GM21737 (cell line): ENCODE measurements around the gene NEDD8.
"Not testable (repeated sequence)": the region's sequence is repeated elsewhere in the genome, so short reads cannot be mapped to it uniquely, and the experiment has no call there.

ENCODE experiments used
- ATAC-seq: cut with Tn5 transposase; IDR thresholded peaks from one replicate; pipeline ENCODE4 v1.9.1; 2021; ENCODE audit warnings: mild to moderate bottlenecking, moderate library complexity; ENCODE audit not compliant: unreplicated experiment

NEDD8 gene

GRCh38 chr14:24228902-24229301, 3.3 kb downstream of the NEDD8 start:
- ATAC-seq, result no peak

DNA sequence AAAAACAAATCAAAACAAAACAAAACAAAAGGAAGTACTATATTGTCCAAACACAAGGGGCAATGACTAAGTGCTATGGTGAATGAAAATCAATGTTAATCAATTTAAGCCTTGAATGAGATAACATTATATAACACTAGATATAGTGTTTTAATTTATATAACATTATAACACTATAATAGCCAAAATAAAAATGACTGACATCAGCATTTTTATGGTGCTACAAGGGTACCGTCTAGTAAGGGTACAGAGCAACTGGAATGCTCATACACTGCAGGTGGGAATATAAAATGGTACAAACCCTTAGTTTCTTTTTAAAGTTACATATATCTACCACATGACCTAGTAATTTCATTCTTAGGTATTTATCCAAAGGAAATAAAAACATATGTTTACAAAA, 5.7 kb downstream of the NEDD8 start:
- no peak for ATAC-seq

GRCh38 chr14:24224618-24225071, 7.5 kb downstream of the NEDD8 start:
- no peak for ATAC-seq

GRCh38 chr14:24222987-24223386, 9.2 kb downstream of the NEDD8 start:
- not testable (repeated sequence) for ATAC-seq

- ATAC-seq, result no peak
These were observed 12.6 kb downstream of the NEDD8 start for GRCh38 chr14:24219521-24219920.

DNA sequence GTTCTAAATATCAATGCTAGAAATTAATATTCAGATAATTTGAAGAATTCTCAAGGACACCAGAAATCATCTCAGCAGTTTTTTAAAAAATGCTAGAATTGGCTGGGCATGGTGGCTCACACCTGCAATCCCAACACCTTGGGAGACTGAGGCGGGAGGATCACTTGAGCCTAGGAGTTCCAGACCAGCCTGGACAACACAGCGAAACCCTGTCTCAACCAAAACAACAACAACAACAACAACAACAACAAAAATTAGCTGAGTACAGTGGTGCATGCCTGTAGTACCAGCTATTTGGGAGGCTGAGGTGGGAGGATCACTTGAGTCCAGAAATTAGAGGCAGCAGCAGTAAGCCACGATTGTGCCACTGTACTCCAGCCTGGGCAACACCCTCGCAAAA, 13.1 kb downstream of the NEDD8 start:
- no peak for ATAC-seq

DNA sequence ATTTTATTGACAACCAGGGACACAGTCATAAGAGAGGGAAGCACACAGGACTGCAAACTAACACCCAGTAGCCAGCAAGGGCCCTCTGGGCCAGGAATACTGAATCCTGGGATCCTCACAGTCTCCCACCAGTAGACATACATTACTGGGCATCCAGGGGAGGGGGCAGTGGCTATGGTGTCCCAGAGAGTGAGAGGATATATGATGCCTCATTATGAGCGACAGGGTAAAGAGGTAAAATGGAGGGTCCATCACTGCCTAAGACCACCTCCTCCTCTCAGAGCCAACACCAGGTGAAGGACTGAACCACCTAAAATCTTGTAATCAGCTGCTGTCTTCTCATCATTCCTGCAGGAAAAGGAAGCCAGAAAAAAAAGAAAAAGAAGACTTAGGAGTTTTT, 15.3 kb downstream of the NEDD8 start:
- not testable (repeated sequence) for ATAC-seq

DNA sequence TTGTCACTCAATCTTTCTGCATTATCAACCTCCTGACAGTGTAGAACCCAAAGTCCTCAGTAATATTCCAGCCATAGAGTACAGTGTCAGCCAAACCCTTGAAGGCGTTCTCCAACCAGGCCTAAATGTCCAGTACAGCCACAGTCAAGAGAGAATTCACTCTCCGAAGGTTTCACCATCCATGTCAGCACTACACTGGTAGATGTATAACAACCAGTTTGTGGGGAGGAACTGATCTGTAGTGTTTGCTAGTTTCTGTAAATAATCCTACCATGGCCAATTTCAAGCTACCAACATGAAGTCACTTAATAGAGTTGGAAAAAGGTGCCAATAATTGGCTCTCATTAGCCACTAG, 15.8 kb downstream of the NEDD8 start:
- ATAC-seq, result no peak

DNA sequence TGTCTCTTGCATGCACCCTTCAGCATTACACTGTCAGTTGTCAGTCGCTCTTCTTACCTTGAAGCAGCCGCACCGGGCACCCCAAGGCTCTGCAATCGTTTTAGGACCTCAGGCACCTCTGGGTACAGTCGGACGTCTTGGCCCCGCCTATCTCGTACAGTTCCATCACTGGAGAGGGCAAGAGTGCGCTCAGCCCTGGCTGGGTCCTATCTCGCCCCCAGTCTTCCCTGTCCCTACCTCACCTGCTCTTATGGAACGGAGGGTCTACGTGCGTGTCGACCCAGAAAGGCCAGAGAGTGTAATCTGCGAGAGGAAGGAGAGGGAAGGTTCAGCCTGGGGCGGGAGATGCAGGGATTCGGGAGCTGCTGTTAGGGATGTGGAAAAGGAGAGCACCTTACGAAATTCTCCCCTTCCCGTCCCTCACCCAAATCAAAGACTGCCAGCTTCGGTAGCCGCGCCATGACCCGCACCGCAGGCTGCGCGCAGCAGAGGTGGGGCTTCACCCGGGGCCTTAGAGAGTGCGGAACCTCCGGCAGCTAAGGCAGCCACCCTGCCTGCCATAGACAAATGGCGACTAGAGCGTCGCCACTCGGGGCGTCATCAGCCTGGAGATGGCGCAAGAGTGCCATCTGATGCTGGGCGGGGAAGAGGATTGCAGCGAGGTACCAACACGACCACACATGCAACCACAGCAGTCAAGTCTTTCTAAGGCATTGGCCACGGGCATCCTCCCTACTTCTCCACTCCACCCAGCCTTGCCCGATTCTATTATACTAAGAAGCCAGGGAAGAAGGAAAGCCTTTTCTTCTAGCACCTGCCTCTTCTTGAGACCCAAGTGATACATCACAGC, 16.4 kb downstream of the NEDD8 start, which contains the start of gene MDP1:
MDP1 (minus strand) TSS at position 572 of the 850 bp plus-strand sequence; CDS start at position 461, 111 bp downstream.
- ATAC-seq, result peak; percentile 55

DNA sequence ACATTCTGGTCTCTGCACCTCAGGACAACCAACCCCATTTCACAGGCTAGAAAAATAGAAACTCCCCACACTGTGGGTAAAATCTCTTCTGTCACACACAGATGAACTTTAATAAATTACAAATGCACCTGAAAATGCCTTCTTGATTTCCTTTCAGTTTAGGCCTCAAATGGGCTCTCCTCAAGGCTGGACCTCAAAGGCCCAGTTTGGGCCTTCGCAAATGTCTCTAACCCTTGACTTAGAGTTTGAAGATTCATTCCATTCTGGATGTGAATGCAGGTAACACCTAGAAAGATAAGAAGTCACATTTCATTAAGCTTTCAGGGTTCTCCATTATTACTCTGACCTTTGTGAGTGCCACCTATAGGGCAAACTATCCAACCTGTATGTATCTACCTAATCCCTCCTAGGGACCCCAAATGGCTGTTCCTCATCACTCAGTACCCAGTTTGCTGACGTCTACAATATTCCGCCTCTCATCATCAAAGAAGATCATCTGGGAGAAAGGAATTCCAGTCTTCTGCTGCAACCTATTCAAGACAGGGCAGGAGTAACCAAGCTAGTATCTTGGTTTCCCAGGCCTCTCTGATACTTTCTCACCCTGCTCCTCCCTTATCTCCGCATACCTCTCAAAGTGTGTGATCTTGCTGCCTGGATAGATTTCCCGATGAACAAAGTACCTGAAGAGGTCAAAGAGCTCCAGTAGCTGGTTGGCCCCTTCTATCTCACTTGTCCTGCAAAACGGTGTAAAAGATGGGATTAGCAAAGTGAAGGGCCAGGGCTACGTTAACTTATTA, 18.1 kb downstream of the NEDD8 start:
- ATAC-seq, result no peak

GRCh38 chr14:24212924-24213865, 19.0 kb downstream of the NEDD8 start, which contains the start of gene CHMP4A:
CHMP4A (minus strand) TSS chr14:24213488; CDS start chr14:24213439, 49 bp downstream.
- ATAC-seq, result peak; percentile 78

DNA sequence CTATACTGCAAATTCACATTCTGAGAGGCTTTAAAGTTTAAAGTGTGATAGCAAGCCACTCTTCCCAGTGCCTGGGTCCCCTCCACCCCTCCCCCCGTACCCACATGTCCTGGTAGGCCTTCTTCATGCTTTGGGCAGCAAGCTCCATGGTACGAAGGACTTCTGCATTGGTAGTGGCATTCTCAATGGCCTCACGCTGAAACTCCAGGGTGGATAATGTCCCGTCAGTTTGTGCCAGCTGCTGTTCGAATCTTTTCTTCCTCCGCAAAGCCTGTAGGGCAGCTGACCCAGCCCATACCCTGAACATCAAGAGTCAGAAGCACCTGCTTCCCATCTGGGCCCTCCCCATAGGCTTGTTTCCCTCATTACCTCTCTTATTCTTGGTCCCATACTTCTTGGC, 20.9 kb downstream of the NEDD8 start:
- ATAC-seq, result no peak

DNA sequence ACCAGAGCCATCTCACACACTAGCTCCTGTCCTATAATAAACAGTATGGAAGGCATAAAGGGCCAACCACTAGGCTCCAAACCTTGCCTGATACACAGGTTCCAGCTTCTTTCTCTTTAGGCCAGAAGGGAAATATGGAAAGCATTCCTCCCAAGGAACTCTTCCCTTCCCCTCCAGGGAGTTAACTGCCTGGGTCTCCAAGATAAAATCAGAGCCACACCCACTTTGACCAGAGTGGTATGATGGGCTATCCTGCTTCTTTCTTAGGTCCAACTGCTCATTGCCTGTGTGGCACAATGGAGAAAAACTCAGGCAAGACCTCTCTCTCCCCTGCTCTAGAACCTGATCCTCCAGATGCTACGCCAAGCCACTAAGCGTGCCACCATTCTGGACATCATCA, 24.5 kb downstream of the NEDD8 start:
- no peak for ATAC-seq

GRCh38 chr14:24207104-24207551, 25.0 kb downstream of the NEDD8 start:
- no peak for ATAC-seq

DNA sequence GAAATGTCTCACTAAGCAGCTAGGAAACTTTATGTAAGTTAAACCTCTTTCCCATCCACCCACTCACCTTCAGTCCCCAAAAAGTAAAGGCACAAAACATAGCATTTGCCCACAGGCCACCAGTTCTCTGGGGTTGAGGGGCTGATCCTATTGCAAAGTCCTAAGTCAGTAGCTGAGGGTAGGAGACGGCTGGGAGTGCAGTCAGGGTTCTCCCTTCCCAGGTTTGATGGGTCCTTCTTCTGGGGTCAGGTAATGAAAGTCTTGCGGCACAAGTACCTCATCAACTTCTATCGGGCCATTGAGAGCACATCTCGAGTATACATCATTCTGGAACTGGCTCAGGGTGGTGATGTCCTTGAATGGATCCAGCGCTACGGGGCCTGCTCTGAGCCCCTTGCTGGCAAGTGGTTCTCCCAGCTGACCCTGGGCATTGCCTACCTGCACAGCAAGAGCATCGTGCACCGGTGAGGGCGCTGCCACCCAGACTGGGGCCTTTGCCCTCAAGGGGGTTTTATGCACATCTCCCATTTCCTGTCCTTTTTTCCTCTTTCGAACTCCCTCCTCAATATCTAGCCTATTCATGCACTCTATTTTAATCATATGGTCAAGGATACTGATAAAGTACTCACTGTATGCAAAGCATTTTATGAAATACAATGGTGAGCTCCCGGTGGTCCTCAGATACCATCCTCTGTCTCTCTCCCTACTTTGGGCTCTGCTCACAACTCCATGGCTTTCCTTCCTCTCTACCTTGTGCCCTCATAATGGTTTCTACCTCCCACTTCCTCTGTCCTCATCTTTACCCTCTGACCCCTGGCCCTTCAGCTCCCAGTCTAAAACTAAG, 25.7 kb downstream of the NEDD8 start:
- ATAC-seq, result no peak

GRCh38 chr14:24204163-24205146, 27.7 kb downstream of the NEDD8 start:
- ATAC-seq, result no peak

- ATAC-seq, result not testable (repeated sequence)
These were observed 28.8 kb downstream of the NEDD8 start for GRCh38 chr14:24203249-24203886.

GRCh38 chr14:24202538-24202937, 29.6 kb downstream of the NEDD8 start:
- ATAC-seq, result not testable (repeated sequence)
